HG02884 (cell line): ENCODE results near the gene IL1RAPL2.
"Not testable (repeated sequence)": the region's sequence is repeated elsewhere in the genome, so short reads cannot be mapped to it uniquely, and the experiment has no call there.

Experiments used
- ATAC-seq: cut with Tn5 transposase; IDR thresholded peaks from one replicate; pipeline ENCODE4 v1.9.1; 2021; ENCODE audit warnings: mild to moderate bottlenecking, moderate library complexity; ENCODE audit not compliant: unreplicated experiment

IL1RAPL2 gene

GRCh38 chrX:105753411-105753810, 1187.4 kb downstream of the IL1RAPL2 start:
- ATAC-seq = no peak

GRCh38 chrX:105754286-105754964, 1188.4 kb downstream of the IL1RAPL2 start:
- no peak for ATAC-seq

- no peak for ATAC-seq
These were observed 1189.1 kb downstream of the IL1RAPL2 start for GRCh38 chrX:105755109-105755508.

GRCh38 chrX:105758754-105759153, 1192.8 kb downstream of the IL1RAPL2 start:
- ATAC-seq = no peak

GRCh38 chrX:105759598-105759997, 1193.6 kb downstream of the IL1RAPL2 start:
- ATAC-seq = no peak

- ATAC-seq = no peak
These were observed 1199.7 kb downstream of the IL1RAPL2 start for GRCh38 chrX:105765691-105766090.

- ATAC-seq = no peak
These were observed 1207.8 kb downstream of the IL1RAPL2 start for GRCh38 chrX:105773801-105774200.

- ATAC-seq = no peak
These were observed 1209.7 kb downstream of the IL1RAPL2 start for GRCh38 chrX:105775679-105776078.

- ATAC-seq = no peak
These were observed 1215.8 kb downstream of the IL1RAPL2 start for GRCh38 chrX:105781804-105782203.

- ATAC-seq = not testable (repeated sequence)
These were observed 1230.9 kb downstream of the IL1RAPL2 start for GRCh38 chrX:105796877-105797276.

GRCh38 chrX:105803891-105804290, 1237.9 kb downstream of the IL1RAPL2 start:
- no peak for ATAC-seq

- not testable (repeated sequence) for ATAC-seq
These were observed 1239.7 kb downstream of the IL1RAPL2 start for GRCh38 chrX:105805655-105806054.

- ATAC-seq = no peak
These were observed 1250.5 kb downstream of the IL1RAPL2 start for GRCh38 chrX:105816517-105816916.
